SU-DHL-6 (cell line): ENCODE data around the gene WNK1.
A peak's percentile ranks its signal among the peaks of the same experiment; 100 is the strongest.

Source experiments
- H2AFZ ChIP-seq: fragments of 200-600 bp; sonication (generic); 2 replicates; pipeline ENCODE4 v1.6.1; 2014; ENCODE audit warnings: low read depth, mild to moderate bottlenecking, moderate library complexity, mixed read lengths, antibody characterized with exemption, low read length; ENCODE audit not compliant: severe bottlenecking
- H3F3A ChIP-seq: fragments of 200-600 bp; shearing (Covaris generic); 2 replicates; pipeline ENCODE4 v1.6.0; 2016; ENCODE audit warnings: antibody characterized with exemption, mild to moderate bottlenecking; ENCODE audit not compliant: insufficient read depth
- H3K27ac ChIP-seq: fragments of 200-600 bp; sonication (generic); 2 replicates; pipeline ENCODE4 v1.5.1; 2016; ENCODE audit warnings: low read depth, mild to moderate bottlenecking, low read length, moderate library complexity, mixed read lengths
- H3K27me3 ChIP-seq: fragments of 200-600 bp; sonication (generic), shearing (Covaris generic); 2 replicates; pipeline ENCODE4 v1.6.0; 2014; ENCODE audit warnings: mild to moderate bottlenecking, low read length
- H3K36me3 ChIP-seq: fragments of 200-600 bp; sonication (generic); 2 replicates; pipeline ENCODE4 v1.6.1; 2014; ENCODE audit warnings: mild to moderate bottlenecking, low read length, mixed read lengths
- H3K4me2 ChIP-seq: fragments of 300-600, 200-600 bp; shearing (Covaris generic), sonication (generic); 2 replicates; pipeline ENCODE4 v1.6.0; 2014; ENCODE audit warnings: low read length, low read depth, mild to moderate bottlenecking; ENCODE audit not compliant: poor library complexity, severe bottlenecking
- H3K4me3 ChIP-seq: fragments of 200-600 bp; sonication (generic); 2 replicates; pipeline ENCODE4 v1.5.1; 2014; ENCODE audit warnings: antibody characterized with exemption, low read length, mild to moderate bottlenecking, mixed read lengths; ENCODE audit not compliant: insufficient read depth, poor library complexity, severe bottlenecking
- H3K79me2 ChIP-seq: fragments of 200-600 bp; sonication (generic); 2 replicates; pipeline ENCODE4 v1.6.1; 2014; ENCODE audit warnings: mild to moderate bottlenecking, low read length, moderate library complexity; ENCODE audit not compliant: insufficient read depth
- H3K9ac ChIP-seq: fragments of 200-600 bp; sonication (generic); 2 replicates; pipeline ENCODE4 v1.7.0; 2014; ENCODE audit warnings: mild to moderate bottlenecking, low read length
- H3K9me2 ChIP-seq: fragments of 200-600 bp; sonication (generic); replicated peaks from 2 replicates; pipeline ENCODE4 v1.6.1; 2014; ENCODE audit warnings: low read length; ENCODE audit not compliant: insufficient read depth
- H3K9me3 ChIP-seq: fragments of 200-600 bp; sonication (generic); 2 replicates; pipeline ENCODE4 v1.6.1; 2014; ENCODE audit warnings: low read length, mixed read lengths; ENCODE audit not compliant: insufficient read depth
- H4K20me1 ChIP-seq: fragments of 200-600 bp; sonication (generic); 2 replicates; pipeline ENCODE4 v1.6.1; 2014; ENCODE audit warnings: low read depth, mild to moderate bottlenecking, antibody characterized with exemption, low read length, moderate library complexity, mixed read lengths
- CTCF ChIP-seq: fragments of 200-600 bp; sonication (generic); IDR thresholded peaks from one replicate; pipeline ENCODE4 v1.5.1; 2017; ENCODE audit warnings: antibody characterized with exemption, mild to moderate bottlenecking, low read length, moderate library complexity; ENCODE audit not compliant: insufficient read depth, poor library complexity, severe bottlenecking
- EZH2phosphoT487 ChIP-seq: fragments of 200-600 bp; sonication (generic), shearing (Covaris generic); conservative IDR thresholded peaks from 2 replicates; pipeline ENCODE4 v1.6.1; 2018; ENCODE audit warnings: mild to moderate bottlenecking, antibody characterized with exemption, low read length, moderate library complexity, mixed read lengths

The WNK1 gene

DNA sequence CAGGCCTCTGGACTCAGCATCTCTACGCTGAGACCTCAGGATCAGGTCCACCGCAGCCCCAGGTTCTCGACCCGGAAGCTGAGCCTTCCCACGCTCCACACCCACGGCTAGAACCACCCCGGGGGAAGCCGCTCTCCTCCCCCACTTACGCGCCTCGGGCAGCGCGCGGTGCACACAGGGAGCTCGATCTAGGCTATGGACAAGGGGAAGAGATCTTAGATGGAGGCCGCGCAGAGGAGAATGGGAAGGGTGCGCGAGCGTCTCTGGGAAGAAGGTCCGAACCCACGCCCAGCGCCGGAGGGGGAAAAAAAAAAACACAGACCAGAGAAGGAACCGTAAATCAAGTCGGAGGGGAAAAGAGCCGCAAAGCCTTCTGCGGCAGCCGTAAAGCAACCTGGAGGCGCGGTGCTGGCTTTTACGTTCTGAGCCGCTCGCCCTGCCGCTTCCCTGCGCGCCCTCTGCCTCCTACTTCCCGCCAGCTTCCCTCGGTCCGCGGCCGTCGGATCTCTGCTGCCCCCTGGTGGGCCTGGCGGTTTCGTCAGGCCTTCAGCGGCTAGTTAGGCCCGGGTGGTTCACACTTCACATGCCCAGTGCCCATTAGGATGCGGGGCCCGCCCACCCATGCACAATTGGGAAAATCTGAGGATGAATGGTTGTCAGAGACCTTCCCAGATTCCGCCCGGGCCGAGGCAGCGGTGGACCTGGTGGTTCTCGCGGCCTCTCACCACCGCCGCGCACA lies 197.2 kb downstream of the WNK1 start, which contains the start of gene RAD52:
Gene RAD52, minus strand, starts transcription at position 242 of the 739 bp plus-strand sequence. CDS start 16,636 bp downstream, outside the sequence.
- Histone ChIP-seq H3K4me3 (peak within 1 kb of the TSS; percentile 90), H4K20me1 (no peaks in the 10 kb centered on the region), H3K9me2 (no peaks in the 10 kb centered on the region), H3K36me3 (no peaks in the 10 kb centered on the region), H3K27ac (peak within 1 kb of the TSS; percentile 88), H3K79me2 (peaks cover 36% of the 10 kb centered on the region), H3K27me3 (no peaks in the 10 kb centered on the region), H3F3A (peaks cover 23% of the 10 kb centered on the region; the same call in 1 of the 2 replicates), H3K4me2 (peak within 1 kb of the TSS; percentile 54), H3K9ac (peak within 1 kb of the TSS; percentile 89), H3K9me3 (no peaks in the 10 kb centered on the region), H2AFZ (peak within 1 kb of the TSS; percentile 87)
- TF ChIP-seq CTCF, result peak; percentile 95
- no peak for TF ChIP-seq EZH2phosphoT487

- Histone ChIP-seq H2AFZ (no peak overlapping the region), H3K4me3 (no peak overlapping the region), H3K9ac (no peak overlapping the region), H3K79me2 (peaks cover 29% of the 10 kb centered on the region), H3K27ac (no peak overlapping the region), H3K9me2 (no peaks in the 10 kb centered on the region), H3K4me2 (no peak overlapping the region), H4K20me1 (no peaks in the 10 kb centered on the region), H3F3A (peaks cover 23% of the 10 kb centered on the region; the same call in 1 of the 2 replicates), H3K27me3 (no peaks in the 10 kb centered on the region), H3K9me3 (no peaks in the 10 kb centered on the region), H3K36me3 (no peaks in the 10 kb centered on the region)
- TF ChIP-seq EZH2phosphoT487, result no peak
- TF ChIP-seq CTCF, result no peak
Observed at GRCh38 chr12:951176-951575, 198.8 kb downstream of the WNK1 start.

GRCh38 chr12:953776-954175 lies 201.4 kb downstream of the WNK1 start:
- no peak overlapping the region for H3K9ac ChIP-seq
- H3F3A ChIP-seq, result peaks cover 19% of the 10 kb centered on the region; the same call in 1 of the 2 replicates
- no peaks in the 10 kb centered on the region for H4K20me1 ChIP-seq
- H3K4me3 ChIP-seq, result no peak overlapping the region
- H3K36me3 ChIP-seq, result no peaks in the 10 kb centered on the region
- peak overlapping the region; percentile 65 for H2AFZ ChIP-seq
- H3K79me2 ChIP-seq, result peaks cover 5% of the 10 kb centered on the region
- TF ChIP-seq EZH2phosphoT487 (no peak), CTCF (no peak)
- no peaks in the 10 kb centered on the region for H3K9me3 ChIP-seq
- no peak overlapping the region for H3K4me2 ChIP-seq
- no peaks in the 10 kb centered on the region for H3K27me3 ChIP-seq
- H3K27ac ChIP-seq, result no peak overlapping the region
- H3K9me2 ChIP-seq, result no peaks in the 10 kb centered on the region
